ENCODE data around the gene KPNB1.
A peak's percentile ranks its signal among the peaks of the same experiment; 100 is the strongest.

The KPNB1 gene

DNA sequence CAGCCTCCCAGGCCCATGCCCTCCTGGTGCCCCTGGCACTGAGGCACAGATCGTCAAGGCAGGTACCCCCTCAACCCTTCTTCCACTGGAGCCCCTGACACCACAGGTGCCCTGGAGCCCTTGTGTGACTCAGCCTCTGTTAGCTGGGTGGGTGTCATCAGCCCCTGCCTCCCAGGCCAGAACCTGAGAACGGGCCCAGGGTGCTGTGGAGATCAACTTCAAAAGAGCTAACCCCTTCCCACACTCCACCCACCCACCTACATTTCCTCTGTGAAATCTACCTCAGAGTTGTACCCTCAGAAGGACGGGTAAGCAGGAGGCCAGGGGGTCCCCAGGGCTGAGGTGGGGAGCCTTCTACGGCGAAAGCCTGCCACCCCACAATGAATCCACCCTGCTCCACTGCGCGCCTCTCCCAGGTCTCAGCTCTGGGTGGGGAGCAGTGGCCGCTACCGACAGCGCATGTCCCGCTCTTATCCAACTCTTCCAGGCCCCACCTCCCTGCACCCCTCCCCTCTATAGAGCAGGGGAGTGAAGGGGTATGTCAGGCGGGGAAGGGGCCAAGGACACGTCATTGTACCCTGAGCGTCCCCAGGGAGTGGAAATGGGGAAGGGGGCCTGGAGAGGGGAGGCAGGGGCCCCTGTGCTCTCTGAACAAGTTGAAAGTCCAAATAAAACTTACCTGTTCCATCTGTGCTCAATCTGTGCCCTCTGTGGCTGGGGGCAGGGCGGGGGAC, 61.8 kb downstream of the KPNB1 start:
- DNase-seq (ENCODE audit: low spot score) (no peak), FAIRE-seq (no peak)

DNA sequence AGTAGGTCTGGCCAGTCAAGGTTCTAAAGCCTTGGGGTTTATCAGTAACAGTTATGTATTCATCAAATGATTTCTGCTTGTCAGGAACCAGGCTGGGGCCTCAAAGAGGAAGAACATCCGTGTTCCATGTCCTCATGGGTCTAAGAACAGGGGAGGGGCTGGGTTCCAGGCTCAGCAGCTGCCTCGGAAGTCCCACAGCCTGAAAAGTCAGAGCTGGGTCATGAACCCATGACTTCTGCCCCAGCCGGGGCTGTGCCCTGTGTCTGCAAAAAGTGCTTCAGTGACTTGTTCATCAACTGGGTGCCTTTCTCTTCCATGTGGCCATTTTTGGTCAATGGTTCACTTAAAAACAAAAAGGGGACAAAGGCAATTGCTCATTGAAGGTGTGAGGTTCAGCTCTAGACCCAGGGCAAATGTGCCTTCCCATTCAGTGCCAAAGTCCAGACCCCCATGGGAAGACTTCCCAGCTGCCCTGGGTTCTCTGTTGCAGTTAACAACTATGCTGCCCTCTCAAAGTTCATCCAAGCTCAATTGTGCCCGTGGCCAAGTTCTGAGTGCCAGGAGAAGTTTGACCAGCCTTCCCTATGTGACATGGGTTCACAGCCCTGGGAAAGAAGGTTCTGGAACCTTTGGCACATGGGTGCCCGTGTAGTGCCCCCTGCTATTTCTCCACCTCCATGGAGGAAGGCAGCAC, 62.8 kb downstream of the KPNB1 start:
- FAIRE-seq (no peak), DNase-seq (ENCODE audit: low spot score) (no peak)

- DNase-seq (ENCODE audit: low spot score), result no peak
- no peak for FAIRE-seq
Measured at GRCh38 chr17:47713980-47714700, 64.4 kb downstream of the KPNB1 start.

DNA sequence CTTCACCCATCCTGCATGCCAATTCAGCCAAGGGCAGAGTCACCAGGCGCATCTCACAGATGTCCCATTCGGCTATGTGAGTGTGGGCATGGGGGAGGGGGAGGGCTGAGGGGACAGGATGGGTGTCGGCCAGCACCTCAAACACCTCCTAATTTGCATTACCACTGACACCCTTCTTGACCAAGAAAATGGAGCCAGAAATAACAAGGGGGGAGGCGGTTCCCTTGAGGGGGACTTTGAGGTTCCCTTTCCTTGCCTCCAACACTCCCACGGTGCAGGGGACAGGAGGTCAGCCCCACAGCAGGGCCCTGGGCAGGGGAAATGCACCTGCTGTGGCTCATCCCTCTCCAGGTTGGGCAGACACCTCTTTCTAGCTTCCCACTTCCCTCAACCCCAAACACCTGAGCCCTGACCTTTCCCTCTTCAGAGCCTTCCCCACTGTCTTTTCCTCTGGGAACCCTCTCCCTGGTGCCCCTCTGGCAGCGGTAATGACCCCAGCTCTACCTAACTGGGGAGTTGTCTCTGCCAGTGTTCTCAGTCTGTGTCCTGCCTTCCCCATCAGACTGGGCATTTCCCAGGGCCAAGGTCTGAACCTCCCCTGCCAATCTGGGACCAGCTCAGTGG, 65.2 kb downstream of the KPNB1 start:
- DNase-seq (ENCODE audit: low spot score), result no peak
- no peak for FAIRE-seq

DNA sequence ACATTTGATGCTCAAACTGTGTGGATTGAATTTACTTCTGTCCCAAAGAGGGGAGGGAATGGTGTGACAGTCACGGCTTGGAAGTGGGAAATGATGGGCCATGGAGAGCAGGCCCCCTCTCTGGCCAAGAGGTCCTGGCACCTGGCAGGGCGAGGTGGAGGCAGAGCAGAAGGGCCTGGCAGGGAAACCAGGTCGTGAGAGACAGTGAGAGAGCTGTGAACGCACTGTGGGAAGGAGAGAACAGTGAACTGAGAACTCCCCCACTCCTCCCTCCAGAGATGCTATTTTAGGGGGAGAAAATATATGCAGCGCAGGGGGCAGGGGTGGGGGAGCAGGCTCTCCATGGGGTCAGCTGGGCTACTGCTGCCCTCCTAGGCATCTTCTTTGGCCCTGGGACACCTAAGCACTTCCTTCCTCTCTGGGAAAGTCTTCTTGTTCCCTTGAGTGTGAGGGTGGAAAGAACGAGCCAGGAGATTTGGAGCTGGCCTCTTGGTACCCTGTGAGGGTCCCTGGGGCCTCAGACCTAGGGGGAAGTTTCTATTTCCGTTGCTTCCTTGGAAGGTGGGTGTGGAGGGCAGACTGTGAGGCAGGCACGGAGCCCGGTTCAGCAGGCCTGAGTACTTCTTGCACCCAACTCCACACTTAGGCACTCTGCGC, 66.1 kb downstream of the KPNB1 start:
- no peak for FAIRE-seq

GRCh38 chr17:47716375-47716774, 66.7 kb downstream of the KPNB1 start:
- FAIRE-seq (no peak), DNase-seq (ENCODE audit: low spot score) (no peak)

More for the DNA sequence above, 66.1 kb downstream of the KPNB1 start:
- no peak for DNase-seq (ENCODE audit: low spot score)

- DNase-seq (ENCODE audit: low spot score), result no peak
- no peak for FAIRE-seq
Measured at GRCh38 chr17:47717261-47717697, 67.6 kb downstream of the KPNB1 start.

GRCh38 chr17:47717979-47718621, 68.4 kb downstream of the KPNB1 start:
- FAIRE-seq (peak; percentile 79), DNase-seq (ENCODE audit: low spot score) (peak; percentile 63)

GRCh38 chr17:47718634-47719405, 69.1 kb downstream of the KPNB1 start:
- DNase-seq (ENCODE audit: low spot score), result no peak
- no peak for FAIRE-seq

GRCh38 chr17:47719411-47720152, 69.9 kb downstream of the KPNB1 start:
- FAIRE-seq, result no peak
- DNase-seq (ENCODE audit: low spot score), result peak; percentile 79

DNA sequence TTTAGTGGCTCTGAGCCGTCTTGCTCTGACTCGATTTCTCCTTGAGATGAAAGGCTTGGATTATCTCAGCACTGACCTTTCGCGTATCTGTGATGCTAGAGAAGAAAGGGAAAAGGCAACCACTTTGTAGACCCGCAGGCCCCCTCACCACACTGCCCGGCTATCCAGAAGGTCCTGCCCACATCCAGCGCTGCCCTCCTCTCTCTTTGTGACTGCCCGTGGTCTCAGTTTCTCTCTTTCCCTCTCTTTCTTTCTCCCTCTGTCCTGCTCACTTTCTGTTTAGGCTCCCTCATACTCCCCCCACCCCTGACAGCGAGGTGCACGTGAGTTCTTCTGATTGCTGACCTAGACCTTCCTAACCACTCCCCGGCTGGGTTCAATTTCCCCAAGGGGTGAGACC, 70.5 kb downstream of the KPNB1 start:
- DNase-seq (ENCODE audit: low spot score) (no peak), FAIRE-seq (no peak)

DNA sequence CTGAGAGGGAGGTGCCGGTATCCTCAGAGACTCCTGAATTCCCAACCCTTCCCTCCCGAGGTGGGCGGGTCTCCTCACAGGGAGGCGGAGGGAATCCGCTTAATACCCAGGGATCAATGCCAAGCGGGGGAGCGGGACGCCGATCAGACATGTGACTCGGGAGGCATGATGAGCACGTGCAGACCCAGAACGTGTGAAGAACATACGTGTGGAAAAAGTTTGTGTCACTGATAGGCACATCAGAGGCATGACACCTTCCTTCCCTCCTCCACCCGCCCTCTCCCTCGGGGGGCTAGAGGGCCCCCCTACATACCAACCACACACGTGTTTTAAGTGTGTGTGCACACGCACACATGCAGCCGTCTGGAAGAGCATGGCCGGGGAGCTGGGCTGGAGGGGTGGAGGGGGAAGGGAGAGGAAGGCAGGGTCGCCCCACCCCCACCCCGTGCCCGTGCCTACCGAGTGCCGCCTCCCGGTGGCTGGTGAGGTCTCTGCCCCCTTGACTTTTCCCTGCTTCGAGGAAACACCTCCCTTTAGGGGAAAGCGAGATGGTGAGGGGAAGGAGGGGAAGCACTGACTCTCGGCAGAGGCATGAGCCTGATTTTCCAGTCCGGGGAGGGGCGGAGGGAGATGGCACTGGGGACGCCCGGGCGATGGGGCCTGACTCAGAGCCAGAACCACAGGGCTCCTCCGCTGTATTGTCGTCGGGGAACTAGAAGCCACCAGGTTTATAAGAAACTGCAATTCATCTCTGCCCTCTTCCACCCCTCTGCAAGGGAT, 71.2 kb downstream of the KPNB1 start:
- peak; percentile 87 for DNase-seq (ENCODE audit: low spot score)
- FAIRE-seq, result no peak

- no peak for FAIRE-seq
- DNase-seq (ENCODE audit: low spot score), result no peak
Measured at GRCh38 chr17:47721725-47722124, 72.0 kb downstream of the KPNB1 start.

DNA sequence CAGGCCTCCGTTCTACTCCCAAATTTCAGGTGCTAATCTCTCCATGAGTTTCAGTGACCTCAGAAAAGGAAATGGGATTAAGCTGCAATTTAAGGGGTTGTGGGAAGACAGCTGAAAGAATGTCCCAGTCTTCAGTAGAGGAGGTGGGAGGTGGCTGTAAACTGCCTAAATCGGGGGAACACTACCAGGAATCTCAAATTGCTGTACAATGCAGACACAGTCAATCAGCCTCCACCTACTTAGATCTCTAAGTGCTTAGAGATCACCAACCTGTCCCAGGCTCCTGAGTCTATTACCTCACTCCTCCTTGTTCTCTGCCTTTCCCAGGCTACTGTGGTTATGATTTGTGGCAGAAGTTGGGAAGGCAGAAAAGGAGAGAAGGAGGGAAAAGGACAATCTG, 75.0 kb downstream of the KPNB1 start:
- DNase-seq (ENCODE audit: low spot score) (no peak), FAIRE-seq (no peak)

- no peak for FAIRE-seq
Measured at GRCh38 chr17:47725446-47726111, 75.9 kb downstream of the KPNB1 start.

GRCh38 chr17:47726796-47727703, 77.3 kb downstream of the KPNB1 start:
- FAIRE-seq, result no peak
- DNase-seq (ENCODE audit: low spot score), result no peak

More at GRCh38 chr17:47725446-47726111, 75.9 kb downstream of the KPNB1 start:
- no peak for DNase-seq (ENCODE audit: low spot score)

DNA sequence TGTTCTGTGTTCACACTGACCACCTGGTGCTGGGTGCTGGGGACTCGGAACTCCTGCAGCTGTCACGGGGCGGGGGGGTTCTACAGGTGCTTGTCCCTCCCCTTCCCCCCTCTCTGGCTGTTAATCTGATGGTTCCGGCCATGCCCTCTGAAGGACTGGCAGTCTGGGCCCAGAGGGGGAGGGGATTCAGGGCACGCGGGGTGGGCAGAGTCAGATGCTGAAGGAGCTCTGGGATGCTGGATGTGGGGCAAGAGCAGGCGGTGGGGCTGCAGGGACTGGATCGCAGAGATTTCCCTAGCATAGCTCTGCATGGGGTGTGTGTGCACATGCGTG, 78.0 kb downstream of the KPNB1 start:
- DNase-seq (ENCODE audit: low spot score), result no peak
- FAIRE-seq, result no peak

All from urothelium cell line (cell line).